HepG2 (cell line): ENCODE results near the gene EEA1. TPM values are rescaled to one million over a fixed set of nuclear protein-coding genes. Genes with fewer than 3 reads are reported as not detected.
A peak's percentile ranks its signal among the peaks of the same experiment; 100 is the strongest.

Source experiments
- ATAC-seq: fragments of 200-7000 bp; cut with Tn5 transposase; 3 replicates; pipeline ENCODE4 v1.9.1; 2020; ENCODE audit warnings: mild to moderate bottlenecking, moderate library complexity
- BruUV-seq: library from RNA; stranded (reverse); fragments of 400-500 nt; replicated peaks from 2 replicates; lab custom pipeline; 2021; lab: Mats Ljungman, UMichigan
- CTCF ChIA-PET: fragments of 300-600 bp; formaldehyde crosslinking; extraction: SDS; loops from one replicate; lab custom pipeline; 2021; ENCODE audit warnings: low total read pairs, inconsistent platforms, low intra/inter-chr PET ratio; lab: Yijun Ruan, JAX
- POLR2A ChIA-PET: fragments of 350-600 bp; sonication (Branson Sonifier 250); formaldehyde crosslinking; loops from one replicate; lab custom pipeline; 2020; ENCODE audit warnings: antibody characterized with exemption, inconsistent platforms; lab: Yijun Ruan, JAX
- DNase-seq: peaks from one replicate; pipeline ENCODE4 v3.0.0-alpha.2; 2015; ENCODE audit warnings: low spot score
- FAIRE-seq: peaks from 3 replicates; lab custom pipeline; 2011; peaks lifted over from hg19 to GRCh38; lab: Jason Lieb, UNC
- H2AFZ ChIP-seq: one replicate; pipeline ENCODE4 v1.6.1; 2011; ENCODE audit warnings: low read length, inconsistent platforms
- H3K27ac ChIP-seq: fragments of 300-600 bp; 3 replicates; pipeline ENCODE4 v1.8.0; 2011; ENCODE audit warnings: mixed run types, mild to moderate bottlenecking, mixed read lengths, low read length, inconsistent platforms; ENCODE audit not compliant: insufficient read depth; ENCODE audit errors: extremely low read length
- H3K27me3 ChIP-seq, 2 experiments: fragments of 200-600 bp in 1 of 2; 2 replicates in 1 of 2; 3 replicates in 1 of 2; pipeline versions ENCODE4 v1.6.0 to v1.8.0; 2011; ENCODE audit warnings: low read length in 2 of 2, mild to moderate bottlenecking in 2 of 2, moderate library complexity in 2 of 2, inconsistent platforms in 1 of 2; ENCODE audit not compliant: insufficient read depth in 2 of 2, control insufficient read depth in 1 of 2
- H3K36me3 ChIP-seq, 2 experiments: fragments of 200-600 bp in 1 of 2; replicated peaks in 1 of 2; 2 replicates in 1 of 2; 3 replicates in 1 of 2; pipeline versions ENCODE4 v1.5.1 to v1.8.0; 2011; ENCODE audit warnings: low read length in 2 of 2, inconsistent platforms in 1 of 2; ENCODE audit not compliant: insufficient read depth in 2 of 2, control insufficient read depth in 1 of 2
- H3K4me1 ChIP-seq: 2 replicates; pipeline ENCODE4 v1.5.1; 2012; ENCODE audit warnings: low read length, inconsistent platforms; ENCODE audit not compliant: insufficient read depth
- H3K4me2 ChIP-seq: 2 replicates; pipeline ENCODE4 v1.6.0; 2011; ENCODE audit warnings: low read depth, low read length, inconsistent platforms
- H3K4me3 ChIP-seq, 3 experiments: fragments of 200-600 bp in 1 of 3; sonication (generic), shearing (Covaris generic) in 1 of 3; replicated peaks in 1 of 3; 2 replicates each; pipeline ENCODE4 v1.5.1; 2011 to 2016; ENCODE audit warnings: low read length in 3 of 3, inconsistent platforms in 2 of 3, low read depth in 2 of 3, mild to moderate bottlenecking in 2 of 3, control low read depth in 1 of 3, mixed read lengths in 1 of 3; ENCODE audit not compliant: insufficient read depth in 1 of 3
- H3K79me2 ChIP-seq: one replicate; pipeline ENCODE4 v1.6.1; 2011; ENCODE audit warnings: low read length, inconsistent platforms; ENCODE audit not compliant: insufficient read depth
- H3K9ac ChIP-seq: 2 replicates; pipeline ENCODE4 v1.6.0; 2011; ENCODE audit warnings: mild to moderate bottlenecking, low read depth, low read length, inconsistent platforms; ENCODE audit not compliant: insufficient read depth
- H3K9me3 ChIP-seq: 2 replicates; pipeline ENCODE4 v1.5.1; 2012; ENCODE audit warnings: mild to moderate bottlenecking, low read length
- H4K20me1 ChIP-seq: 2 replicates; pipeline ENCODE4 v1.6.0; 2011; ENCODE audit warnings: inconsistent platforms, mild to moderate bottlenecking, low read length, moderate library complexity; ENCODE audit not compliant: insufficient read depth
- BCL6 ChIP-seq: IDR thresholded peaks from 2 replicates; pipeline ENCODE4 v1.6.1; 2016; ENCODE audit warnings: missing genetic modification reagents, missing compliant biosample characterization
- CENPX ChIP-seq: sonication (generic); formaldehyde crosslinking; IDR thresholded peaks from 2 replicates; pipeline ENCODE4 v1.9.0; 2021; ENCODE audit warnings: mild to moderate bottlenecking, missing genetic modification reagents, moderate library complexity
- ERF ChIP-seq: IDR thresholded peaks from 2 replicates; pipeline ENCODE4 v1.6.1; 2018; ENCODE audit warnings: missing biosample characterization, missing genetic modification reagents
- GABPA ChIP-seq, 2 experiments: IDR thresholded peaks; 2 replicates each; pipeline ENCODE4 v1.6.1; 2011 to 2016; ENCODE audit warnings: low read depth in 2 of 2, low read length in 1 of 2, missing biosample characterization in 1 of 2, missing genetic modification characterization in 1 of 2
- HDAC6 ChIP-seq: fragments of 200-600 bp; sonication (generic); IDR thresholded peaks from 2 replicates; pipeline ENCODE4 v1.7.0; 2017; ENCODE audit warnings: mild to moderate bottlenecking, antibody characterized with exemption, low read length, low read depth
- PCBP1 ChIP-seq: fragments of 200-400 bp; formaldehyde crosslinking; IDR thresholded peaks from 2 replicates; pipeline ENCODE4 v1.6.1; 2017; ENCODE audit warnings: mild to moderate bottlenecking, low read depth, low read length, borderline replicate concordance
- PPARG ChIP-seq: conservative IDR thresholded peaks from 2 replicates; pipeline ENCODE4 v1.6.1; 2016; ENCODE audit warnings: missing biosample characterization, missing genetic modification reagents
- THAP11 ChIP-seq: IDR thresholded peaks from 2 replicates; pipeline ENCODE4 v1.6.1; 2016; ENCODE audit warnings: missing biosample characterization, missing genetic modification reagents
- THAP9 ChIP-seq: sonication (generic); formaldehyde crosslinking; IDR thresholded peaks from 2 replicates; pipeline ENCODE4; 2020; ENCODE audit warnings: missing genetic modification reagents, mild to moderate bottlenecking, borderline replicate concordance
- ZMYM2 ChIP-seq: sonication (generic); formaldehyde crosslinking; IDR thresholded peaks from 2 replicates; pipeline ENCODE4 v1.8.0; 2022; ENCODE audit warnings: mild to moderate bottlenecking, missing genetic modification reagents
- ZNF143 ChIP-seq: sonication (generic); formaldehyde crosslinking; IDR thresholded peaks from 2 replicates; pipeline ENCODE4 v1.4.0; 2020; ENCODE audit warnings: missing genetic modification reagents
- ZNF282 ChIP-seq: fragments of 450-650 bp; IDR thresholded peaks from 2 replicates; pipeline ENCODE4 v1.6.1; 2018; ENCODE audit not compliant: partially characterized antibody
- ZNF512 ChIP-seq: sonication (generic); formaldehyde crosslinking; IDR thresholded peaks from 2 replicates; pipeline ENCODE4 v1.4.0; 2020; ENCODE audit warnings: mild to moderate bottlenecking, missing genetic modification reagents
- ZNF672 ChIP-seq: sonication (generic); formaldehyde crosslinking; IDR thresholded peaks from 2 replicates; pipeline ENCODE4 v1.8.1; 2022; ENCODE audit warnings: missing genetic modification reagents
- ZSCAN9 ChIP-seq: IDR thresholded peaks from 2 replicates; pipeline ENCODE4 v1.6.1; 2016; ENCODE audit warnings: borderline replicate concordance
- WGBS: methylation state at CpG from one replicate; pipeline ENCODE4 v1.1.6; 2017; ENCODE audit warnings: low lambda C conversion rate; 5-methylcytosine and 5-hydroxymethylcytosine counted together
- in situ Hi-C: cut with HindIII; loops from 2 replicates; pipeline ENCODE4 v1.10.0; 2017; ENCODE audit warnings: low pct_unique_long_range_greater_than_20kb; ENCODE audit not compliant: extremely low pct_ligation_motif_present
- intact Hi-C: fragments of 100-400 bp; cut with micrococcal nuclease; formaldehyde crosslinking; loops from one replicate; pipeline ENCODE4 v1.10.0; 2022; ENCODE audit not compliant: unreplicated experiment
- polyA plus RNA-seq, 8 experiments: library from polyadenylated mRNA; depleted of rRNA in 3 of 8; stranded (reverse) in 7 of 8; unstranded in 1 of 8; fragments of >200 nt; fragmentation: Illumina TruSeq in 4 of 8; extraction: Trizol in 4 of 8; gene quantifications; 2 replicates each; pipeline versions ENCODE4 v1.2.1 to v1.2.3, GENCODE V29; 2011 to 2016; ENCODE audit warnings: low read depth in 4 of 8, missing spikeins in 1 of 8, mixed read lengths in 1 of 8; ENCODE audit not compliant: insufficient read depth in 1 of 8
- total RNA-seq, 5 experiments: library from RNA; depleted of rRNA; stranded (reverse); fragments of >200 nt; fragmentation: Illumina TruSeq; extraction: Trizol; gene quantifications; 2 replicates each; pipeline ENCODE4 v1.2.3, GENCODE V29; 2016; ENCODE audit warnings: low read depth in 1 of 5

Gene EEA1
- total and polyA plus RNA-seq, 2 of the 13 experiments (the other 11 are each of a cell fraction or from before 2014, with no cell fraction given) = 5.0 to 19.3 TPM

GRCh38 chr12:92950011-92950410, 20.9 kb upstream of the EEA1 start:
- FAIRE-seq (no peak), DNase-seq (no peak), ATAC-seq (no peak)
- Histone ChIP-seq H3K9me3 (peaks cover 6% of the 10 kb centered on the region), H3K36me3 (no peaks in the 10 kb centered on the region), H3K27ac (peak overlapping the region; percentile 21), H3K4me3 (no peak overlapping the region), H3K9ac (no peak overlapping the region), H4K20me1 (no peaks in the 10 kb centered on the region), H3K79me2 (no peaks in the 10 kb centered on the region), H3K4me2 (0 out of 2 replicates have a peak overlapping the region, but pooled peaks have one; percentile 4), H3K27me3 (no peaks in the 10 kb centered on the region), H2AFZ (no peak overlapping the region), H3K4me1 (peaks cover 61% of the 10 kb centered on the region)
- TF ChIP-seq ZNF143 (CRISPR knock-in tag) = peak; percentile 64
- TF ChIP-seq ERF (CRISPR knock-in tag) = 0 out of 2 replicates have a peak, but pooled peaks have one; percentile 9
- TF ChIP-seq THAP11 = peak; percentile 87
- no peak for TF ChIP-seq PCBP1
- no peak for TF ChIP-seq CENPX
- TF ChIP-seq PPARG (CRISPR knock-in tag) = no peak
- TF ChIP-seq BCL6 (CRISPR knock-in tag) = no peak
- TF ChIP-seq HDAC6 = no peak
- TF ChIP-seq GABPA (IDR thresholded peaks at IDR 0.05; ENCODE audit: low read depth, low read length) = no peak
- TF ChIP-seq GABPA (CRISPR knock-in tag; IDR thresholded peaks at IDR 0.05; ENCODE audit: low read depth) = no peak
- intact Hi-C loops = no loop called here
- 91% methylated on average over 4 of the region's 4 CpGs for WGBS
- ChIA-PET CTCF (no interaction called here), POLR2A (interaction anchor here (1.1 kb wide), 1 partner anchor 21 kb away, joined by 5 read pairs; the partner anchor contains the start of gene EEA1)
- no TSS peak for BruUV-seq
- in situ Hi-C loops = no loop called here

GRCh38 chr12:92949466-92949865, 20.4 kb upstream of the EEA1 start:
- H3K27me3 ChIP-seq = no peaks in the 10 kb centered on the region
- H3K27ac ChIP-seq = no peak overlapping the region
- no peak overlapping the region for H3K9ac ChIP-seq
- no peaks in the 10 kb centered on the region for H3K36me3 ChIP-seq
- H3K4me3 ChIP-seq = no peak overlapping the region
- intact Hi-C loops (loop anchor here (10.0 kb wide), 1 partner anchor 65 kb away; no protein-coding TSS in a partner anchor), in situ Hi-C loops (no loop called here)
- FAIRE-seq (no peak), DNase-seq (no peak), ATAC-seq (no peak)
- 9% methylated on average over 1 of the region's 1 CpG for WGBS
- no peaks in the 10 kb centered on the region for H4K20me1 ChIP-seq
- ChIA-PET CTCF (no interaction called here), POLR2A (interaction anchor here (1.1 kb wide), 1 partner anchor 20 kb away, joined by 5 read pairs; the partner anchor contains the start of gene EEA1)
- peaks cover 6% of the 10 kb centered on the region for H3K9me3 ChIP-seq
- H3K4me2 ChIP-seq = 0 out of 2 replicates have a peak overlapping the region, but pooled peaks have one; percentile 4
- BruUV-seq = no TSS peak
- no peak overlapping the region for H2AFZ ChIP-seq
- H3K79me2 ChIP-seq = no peaks in the 10 kb centered on the region
- H3K4me1 ChIP-seq = peaks cover 67% of the 10 kb centered on the region
- TF ChIP-seq ZSCAN9 (no peak), ZNF282 (no peak), ZNF512 (CRISPR knock-in tag) (no peak), THAP9 (CRISPR knock-in tag) (no peak), ZMYM2 (peak; percentile 44; the same call in 1 of the 2 replicates), ZNF672 (CRISPR knock-in tag) (no peak)
